Stimulated activated CD4-positive, alpha-beta T cell treated with anti-CD3 and anti-CD28 coated beads, Interleukin-15, amount 100 ng/mL, for 48 hours (primary cell): ENCODE measurements around the gene ARSA.

Source experiments
- DNase-seq, 2 donors: peaks; one replicate each; pipeline ENCODE4 v3.0.0-alpha.2; 2020; ENCODE audit warnings: low read depth in 2 of 2

Gene ARSA

DNA sequence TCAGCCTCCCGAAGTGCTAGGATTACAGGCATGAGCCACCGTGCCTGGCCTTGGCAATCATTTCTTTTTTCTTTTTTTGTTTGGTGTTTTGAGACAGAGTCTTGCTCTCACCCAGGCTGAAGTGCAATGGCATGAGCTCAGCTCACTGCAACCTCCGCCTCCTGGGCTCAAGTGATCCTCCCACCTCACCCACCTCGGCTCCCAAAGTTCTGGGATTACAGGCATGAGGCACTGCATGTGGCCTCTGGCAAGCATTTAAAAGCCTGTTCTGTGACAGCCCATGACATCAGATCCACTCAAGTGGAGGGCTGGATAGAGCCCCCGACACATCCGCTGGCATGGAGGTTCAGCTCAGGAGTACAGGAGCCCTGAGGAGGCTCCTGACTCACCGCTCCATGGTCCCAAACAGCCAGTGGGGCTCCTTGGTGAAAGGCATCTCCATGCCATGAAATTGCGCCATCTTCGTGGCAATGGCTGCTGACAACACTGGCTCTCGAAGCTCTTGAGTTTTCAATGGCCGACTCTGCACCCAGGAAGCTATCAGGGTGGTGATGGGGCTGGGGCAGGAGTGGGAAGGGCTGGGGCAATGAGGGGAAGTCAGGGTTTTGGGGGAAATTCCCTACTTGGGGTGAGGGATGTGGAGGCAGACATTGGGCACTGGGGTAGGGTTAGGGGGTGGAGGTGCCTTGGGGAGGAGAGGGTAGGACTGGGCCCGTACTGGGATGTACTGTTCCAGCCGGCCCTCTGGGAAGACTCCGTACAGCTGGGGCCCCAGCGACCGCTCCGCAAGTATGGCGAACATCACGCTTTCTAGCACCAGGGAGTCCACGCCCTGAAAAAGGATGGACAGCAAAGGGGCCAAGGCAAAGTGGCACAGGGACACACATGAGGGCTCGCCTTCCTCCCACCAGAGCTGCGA, 46.7 kb downstream of the ARSA start:
- DNase-seq: no peak

GRCh38 chr22:50579752-50580151, 48.2 kb downstream of the ARSA start:
- DNase-seq: no peak

GRCh38 chr22:50578776-50579310, 49.1 kb downstream of the ARSA start:
- no peak for DNase-seq

DNA sequence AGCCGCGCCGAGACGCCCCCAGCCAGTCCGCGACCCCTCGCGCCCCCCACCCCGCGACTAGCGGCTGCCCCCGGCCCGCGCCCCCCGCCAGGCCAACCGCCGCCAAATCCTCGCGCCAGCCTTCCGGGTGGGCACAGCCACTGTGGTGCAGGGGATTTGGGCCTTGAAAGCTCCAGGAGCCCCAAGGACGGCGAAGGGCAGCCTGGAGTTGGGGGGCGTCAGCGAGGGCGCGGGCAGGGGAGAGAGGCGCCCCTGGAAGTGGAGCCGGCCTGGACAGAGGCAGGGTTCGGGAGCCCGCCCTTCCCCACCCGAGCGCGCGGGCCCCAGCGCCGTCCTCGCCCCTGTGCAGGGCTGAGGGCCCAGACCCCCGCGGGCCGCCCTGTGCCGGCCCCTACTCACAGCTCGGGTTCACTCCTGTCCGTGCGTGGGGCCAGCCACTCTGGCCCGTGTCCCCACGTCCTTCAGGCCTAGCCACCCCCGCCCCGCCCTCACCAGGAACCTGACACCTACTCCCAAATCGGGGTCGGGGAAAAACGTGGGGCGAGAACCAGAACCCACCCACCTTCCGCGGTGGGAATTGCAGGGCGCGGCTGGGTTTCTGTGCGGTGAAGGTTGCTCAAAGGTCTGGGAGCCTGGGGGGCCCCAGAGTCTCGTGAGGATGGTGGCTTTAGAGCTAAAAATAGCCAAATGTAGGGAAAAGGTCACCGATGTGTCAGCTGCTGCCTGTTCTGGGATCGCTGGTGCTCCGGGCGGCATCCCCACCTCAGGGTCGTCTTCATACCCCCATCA, 49.8 kb downstream of the ARSA start, which contains the start of gene CPT1B:
Gene CPT1B (minus strand): TSS at position 441 of the 789 bp plus-strand sequence. CDS start 512 bp downstream, outside the sequence.
- no peak for DNase-seq

DNA sequence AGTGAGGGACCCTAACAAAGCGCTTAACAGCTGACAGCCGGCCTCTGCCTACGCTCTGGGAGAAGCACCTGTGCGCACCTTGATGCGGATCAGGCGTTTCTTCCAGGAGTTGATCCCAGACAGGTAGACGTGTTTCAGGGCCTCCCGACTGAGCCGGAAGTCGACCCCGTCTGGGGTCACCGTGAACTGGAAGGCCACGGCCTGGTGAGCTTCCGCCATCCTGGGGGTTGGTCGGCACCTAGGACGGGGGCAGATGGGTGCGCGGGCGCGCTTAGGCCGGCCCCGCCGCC, 50.3 kb downstream of the ARSA start:
- no peak for DNase-seq

DNA sequence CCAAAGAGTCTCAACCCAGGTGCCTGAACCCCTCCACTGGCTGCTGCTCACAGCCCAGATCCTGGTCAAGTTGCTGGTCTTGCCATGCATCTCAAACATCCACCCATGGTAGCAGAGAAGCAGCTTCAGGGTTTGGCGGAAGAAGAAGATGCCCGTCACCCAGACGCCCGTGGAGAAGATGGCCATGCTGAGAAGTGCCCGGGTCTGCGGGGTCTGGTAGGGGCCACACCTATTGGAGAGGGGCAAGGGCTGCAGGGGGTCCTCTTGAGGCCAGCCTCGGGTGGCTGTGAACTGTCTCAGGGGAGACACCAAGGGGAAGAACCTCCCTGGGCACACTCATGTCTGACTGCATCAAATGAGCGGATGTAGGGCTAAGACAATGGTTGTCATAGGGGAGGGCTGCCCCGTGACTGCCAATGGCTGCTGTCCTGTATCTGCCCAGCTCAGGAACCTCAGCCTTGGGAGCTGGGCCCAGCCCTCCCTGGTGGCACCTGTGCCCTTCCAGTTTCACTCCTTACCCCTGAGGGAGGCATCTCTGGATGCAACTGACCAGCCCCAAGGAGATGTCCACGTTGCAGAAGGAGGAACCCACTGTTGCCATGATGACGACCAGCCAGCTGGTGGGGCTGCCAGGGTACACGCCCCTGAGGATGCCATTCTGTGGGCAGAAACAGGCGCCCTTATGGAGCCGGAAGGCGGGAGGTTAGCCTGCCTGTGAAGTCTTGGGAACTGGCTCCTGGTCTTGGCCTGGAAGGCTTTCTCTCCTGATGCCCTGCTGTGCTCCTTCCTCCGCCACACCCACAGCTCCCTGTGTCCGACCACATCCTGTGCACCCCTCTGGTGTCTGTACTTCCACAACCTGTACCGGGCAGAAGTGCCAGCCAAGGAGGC, 50.9 kb downstream of the ARSA start:
- DNase-seq: no peak

- DNase-seq: no peak
These were observed 51.9 kb downstream of the ARSA start for GRCh38 chr22:50576070-50576469.

DNA sequence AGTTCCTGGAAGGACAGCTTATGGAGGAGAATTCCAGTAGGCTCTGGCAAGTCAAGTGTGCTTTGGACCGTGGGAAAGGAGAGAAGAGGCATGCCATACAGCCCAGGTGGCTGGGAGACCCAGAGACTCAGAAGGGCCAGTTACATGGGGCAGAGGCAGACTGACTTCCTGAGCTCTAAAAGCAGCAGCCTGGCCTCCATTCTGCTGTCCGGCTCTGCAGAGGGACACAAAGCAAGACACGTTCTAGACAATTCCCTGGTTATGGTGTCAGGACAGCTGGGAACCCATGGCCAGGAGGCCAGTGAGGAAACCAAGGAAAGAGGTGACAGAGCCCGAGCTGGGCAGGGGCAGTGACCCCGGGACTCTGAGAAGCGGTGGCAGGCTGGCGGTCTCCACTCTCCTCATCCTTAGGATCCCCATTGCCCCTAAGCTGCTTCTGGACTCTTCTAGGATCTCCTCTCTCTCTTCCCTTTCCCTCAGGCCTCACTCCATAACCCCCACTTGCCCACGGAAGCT, 52.5 kb downstream of the ARSA start:
- no peak for DNase-seq
